Stimulated activated CD4-positive, alpha-beta T cell treated with anti-CD3 and anti-CD28 coated beads, Interleukin-1b, Interleukin-23, amount 100 ng/mL, for 4 hours (primary cell): ENCODE results near the gene YARS1.
"Not testable (repeated sequence)": the region's sequence is repeated elsewhere in the genome, so short reads cannot be mapped to it uniquely, and the experiment has no call there.

Source experiments
- DNase-seq, 2 donors: peaks; one replicate each; pipeline ENCODE4 v3.0.0-alpha.2; 2020; ENCODE audit warnings: low read depth in 2 of 2

YARS1 gene

GRCh38 chr1:32817815-32818786, 943 bp upstream of the YARS1 start:
- DNase-seq, result peak in 1 of 2 donors; percentile 24

- no peak for DNase-seq
Measured at GRCh38 chr1:32816676-32817158, 441 bp downstream of the YARS1 start.

- DNase-seq, result no peak
Measured at GRCh38 chr1:32813941-32814739, 3.0 kb downstream of the YARS1 start.

- DNase-seq, result no peak
Measured at GRCh38 chr1:32811917-32812316, 5.2 kb downstream of the YARS1 start.

- DNase-seq, result no peak
Measured at GRCh38 chr1:32811265-32811664, 5.9 kb downstream of the YARS1 start.

- DNase-seq, result no peak
Measured at GRCh38 chr1:32810358-32810757, 6.8 kb downstream of the YARS1 start.

- no peak for DNase-seq
Measured at GRCh38 chr1:32808580-32808979, 8.6 kb downstream of the YARS1 start.

- no peak for DNase-seq
Measured at GRCh38 chr1:32806910-32807523, 10.1 kb downstream of the YARS1 start.

GRCh38 chr1:32806290-32806689, 10.9 kb downstream of the YARS1 start:
- no peak for DNase-seq

- DNase-seq, result not testable (repeated sequence)
Measured at GRCh38 chr1:32804460-32804859, 12.7 kb downstream of the YARS1 start.

- DNase-seq, result no peak
Measured at GRCh38 chr1:32801096-32801715, 16.0 kb downstream of the YARS1 start.

GRCh38 chr1:32798679-32799416, 18.3 kb downstream of the YARS1 start:
- DNase-seq, result no peak

- no peak for DNase-seq
Measured at GRCh38 chr1:32798191-32798590, 19.0 kb downstream of the YARS1 start.

- no peak for DNase-seq
Measured at GRCh38 chr1:32797456-32797855, 19.7 kb downstream of the YARS1 start.

GRCh38 chr1:32795763-32796162, 21.4 kb downstream of the YARS1 start:
- not testable (repeated sequence) for DNase-seq

GRCh38 chr1:32791881-32792280, 25.3 kb downstream of the YARS1 start:
- no peak for DNase-seq

GRCh38 chr1:32789356-32789755, 27.8 kb downstream of the YARS1 start:
- not testable (repeated sequence) for DNase-seq

GRCh38 chr1:32786856-32787255, 30.3 kb downstream of the YARS1 start:
- no peak for DNase-seq

GRCh38 chr1:32784817-32785216, 32.3 kb downstream of the YARS1 start:
- DNase-seq, result no peak

- no peak for DNase-seq
Measured at GRCh38 chr1:32783851-32784250, 33.3 kb downstream of the YARS1 start.

- DNase-seq, result no peak
Measured at GRCh38 chr1:32782086-32782485, 35.1 kb downstream of the YARS1 start.
